Kidney (tissue), 14 donors: Measurements from ENCODE around the gene TP53AIP1. TPM values are rescaled to one million over a fixed set of nuclear protein-coding genes. Genes with fewer than 3 reads are reported as not detected.

ENCODE experiments used
- DNase-seq, 5 donors: peaks; one replicate each; pipeline ENCODE4 v3.0.0-alpha.2; 2013 to 2020
- FAIRE-seq: peaks from 2 replicates; lab custom pipeline; 2012; peaks lifted over from hg19 to GRCh38; lab: Jason Lieb, UNC
- H3K27ac ChIP-seq, 2 donors: one replicate each; pipeline ENCODE4 v1.7.0; 2013; ENCODE audit warnings: low read depth in 2 of 2, low read length in 2 of 2, inconsistent platforms in 1 of 2
- H3K27me3 ChIP-seq: one replicate; pipeline ENCODE4 v1.7.1; 2013; ENCODE audit warnings: low read length, inconsistent platforms; ENCODE audit not compliant: control insufficient read depth, insufficient read depth
- H3K36me3 ChIP-seq, 3 donors: one replicate each; pipeline versions ENCODE4 v1.7.0 to v1.7.1; 2013; ENCODE audit warnings: low read length in 3 of 3, control low read depth in 1 of 3, inconsistent platforms in 1 of 3; ENCODE audit not compliant: insufficient read depth in 3 of 3, control insufficient read depth in 2 of 3
- H3K4me1 ChIP-seq, 3 donors: one replicate each; pipeline versions ENCODE4 v1.7.0 to v1.7.1; 2013; ENCODE audit warnings: low read length in 3 of 3, inconsistent platforms in 1 of 3, low read depth in 1 of 3; ENCODE audit not compliant: control insufficient read depth in 2 of 3, insufficient read depth in 2 of 3
- H3K4me3 ChIP-seq, 3 donors: one replicate each; pipeline versions ENCODE4 v1.7.0 to v1.8.1; 2013; ENCODE audit warnings: low read length in 3 of 3, control low read depth in 1 of 3, inconsistent platforms in 1 of 3
- H3K9ac ChIP-seq, 3 donors: one replicate each; pipeline versions ENCODE4 v1.7.0 to v1.7.1; 2013; ENCODE audit warnings: low read length in 3 of 3, control low read depth in 1 of 3, inconsistent platforms in 1 of 3
- H3K9me3 ChIP-seq, 3 donors: one replicate each; pipeline versions ENCODE4 v1.7.0 to v1.7.1; 2013; ENCODE audit warnings: low read length in 3 of 3, control low read depth in 1 of 3, inconsistent platforms in 1 of 3; ENCODE audit not compliant: control insufficient read depth in 2 of 3, insufficient read depth in 1 of 3
- CTCF ChIP-seq: IDR thresholded peaks from 3 replicates; pipeline ENCODE4 v1.5.1; 2012; ENCODE audit warnings: mild to moderate bottlenecking, moderate library complexity, borderline replicate concordance; ENCODE audit not compliant: insufficient read depth; ENCODE audit errors: extremely low read depth
- intact Hi-C: fragments of 100-400 bp; cut with DNase I; formaldehyde crosslinking; loops from one replicate; pipeline ENCODE4 v1.11.1; 2022
- polyA plus RNA-seq: library from polyadenylated mRNA; stranded (reverse); fragments of 350-450 nt; fragmentation: Illumina TruSeq; extraction: RNeasy Lipid Tissue Mini Kit (QIAGEN cat#74804); gene quantifications from one replicate; pipeline ENCODE4 v1.2.3, GENCODE V29; 2014; ENCODE audit warnings: low read depth, low replicate concordance; ENCODE audit not compliant: insufficient read depth
- total RNA-seq: library from RNA; stranded (reverse); fragmentation: NEBNext Ultra II Directional; extraction: Animal tissue kit (Norgen Biotek cat#: 25700); gene quantifications from one replicate; pipeline ENCODE4 v1.2.1, GENCODE V29; 2021
- donor health status: control.
- donor health status: control.
- donor health status: control.
- donor health status: control.
- donor health status: control.
- donor health status: DM: yes; HTN: yes; CAD: no.
- donor health status: Normal renal cell carcinoma (clear cell type).

Gene TP53AIP1
- total and polyA plus RNA-seq, 2 donors from 2014 or later, result 0.82 to 5.3 TPM

- Histone ChIP-seq H3K9ac (no peak overlapping the region), H3K27ac (peak overlapping the region in 1 of 2 donors; percentile 50), H3K4me3 (no peak overlapping the region), H3K4me1 (peaks cover 0 to 9% (median 4%) of the 10 kb centered on the region in 3 donors), H3K27me3 (no peaks in the 10 kb centered on the region), H3K36me3 (no peaks in the 10 kb centered on the region), H3K9me3 (no peaks in the 10 kb centered on the region)
- DNase-seq (peak in 1 of 5 donors; percentile 56), FAIRE-seq (no peak)
- TF ChIP-seq CTCF, result no peak
- intact Hi-C loops, result no loop called here
Measured at GRCh38 chr11:128909438-128910125, 33.1 kb downstream of the TP53AIP1 start.

GRCh38 chr11:128908391-128909246 is 34.1 kb downstream of the TP53AIP1 start:
- intact Hi-C loops, result no loop called here
- no peaks in the 10 kb centered on the region for H3K9me3 ChIP-seq
- FAIRE-seq (no peak), DNase-seq (peak in 1 of 5 donors; percentile 85)
- TF ChIP-seq CTCF, result no peak
- H3K4me3 ChIP-seq, result no peak overlapping the region
- no peaks in the 10 kb centered on the region for H3K36me3 ChIP-seq
- H3K27me3 ChIP-seq, result no peaks in the 10 kb centered on the region
- H3K4me1 ChIP-seq, result peaks cover 0 to 10% (median 4%) of the 10 kb centered on the region in 3 donors
- H3K9ac ChIP-seq, result no peak overlapping the region
- no peak overlapping the region for H3K27ac ChIP-seq

- FAIRE-seq, result no peak
- no peak overlapping the region for H3K4me3 ChIP-seq
- DNase-seq, result no peak
- H3K36me3 ChIP-seq, result no peaks in the 10 kb centered on the region
- H3K27ac ChIP-seq, result no peak overlapping the region
- no peak for TF ChIP-seq CTCF
- no peak overlapping the region for H3K9ac ChIP-seq
- H3K4me1 ChIP-seq, result peaks cover 0 to 10% (median 4%) of the 10 kb centered on the region in 3 donors
- no peaks in the 10 kb centered on the region for H3K27me3 ChIP-seq
- intact Hi-C loops, result no loop called here
- no peaks in the 10 kb centered on the region for H3K9me3 ChIP-seq
Measured at GRCh38 chr11:128907585-128907984, 35.1 kb downstream of the TP53AIP1 start.
